ENCODE data around the gene LCN10.

DNA sequence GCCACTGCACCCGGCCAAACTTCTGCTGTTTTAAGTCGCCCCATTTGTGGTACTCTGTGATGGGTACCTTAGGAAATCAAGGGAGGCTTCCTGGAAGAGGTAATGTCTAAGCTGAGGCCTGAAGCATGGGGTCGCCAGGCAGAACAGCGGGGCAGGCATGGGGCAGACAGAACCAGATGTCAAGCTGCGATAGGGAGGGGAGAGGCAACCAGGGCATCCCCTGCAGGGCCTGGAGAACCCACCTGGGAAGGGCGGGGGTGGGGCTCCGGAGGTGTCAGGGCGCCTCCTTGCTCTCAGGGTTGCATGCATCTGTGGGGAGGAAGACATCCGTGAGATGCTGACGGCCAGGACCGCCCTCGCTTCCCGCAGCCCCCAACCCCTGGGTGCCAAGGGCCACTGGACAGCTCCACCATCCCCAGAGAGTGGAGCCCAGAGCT lies 18.8 kb upstream of the LCN10 start:
- TF ChIP-seq HDAC2 (IDR thresholded peaks at IDR 0.05) (no peak), POLR2A (conservative IDR thresholded peaks at IDR 0.05) (no peak)
- TF ChIP-seq, protein P1, sequence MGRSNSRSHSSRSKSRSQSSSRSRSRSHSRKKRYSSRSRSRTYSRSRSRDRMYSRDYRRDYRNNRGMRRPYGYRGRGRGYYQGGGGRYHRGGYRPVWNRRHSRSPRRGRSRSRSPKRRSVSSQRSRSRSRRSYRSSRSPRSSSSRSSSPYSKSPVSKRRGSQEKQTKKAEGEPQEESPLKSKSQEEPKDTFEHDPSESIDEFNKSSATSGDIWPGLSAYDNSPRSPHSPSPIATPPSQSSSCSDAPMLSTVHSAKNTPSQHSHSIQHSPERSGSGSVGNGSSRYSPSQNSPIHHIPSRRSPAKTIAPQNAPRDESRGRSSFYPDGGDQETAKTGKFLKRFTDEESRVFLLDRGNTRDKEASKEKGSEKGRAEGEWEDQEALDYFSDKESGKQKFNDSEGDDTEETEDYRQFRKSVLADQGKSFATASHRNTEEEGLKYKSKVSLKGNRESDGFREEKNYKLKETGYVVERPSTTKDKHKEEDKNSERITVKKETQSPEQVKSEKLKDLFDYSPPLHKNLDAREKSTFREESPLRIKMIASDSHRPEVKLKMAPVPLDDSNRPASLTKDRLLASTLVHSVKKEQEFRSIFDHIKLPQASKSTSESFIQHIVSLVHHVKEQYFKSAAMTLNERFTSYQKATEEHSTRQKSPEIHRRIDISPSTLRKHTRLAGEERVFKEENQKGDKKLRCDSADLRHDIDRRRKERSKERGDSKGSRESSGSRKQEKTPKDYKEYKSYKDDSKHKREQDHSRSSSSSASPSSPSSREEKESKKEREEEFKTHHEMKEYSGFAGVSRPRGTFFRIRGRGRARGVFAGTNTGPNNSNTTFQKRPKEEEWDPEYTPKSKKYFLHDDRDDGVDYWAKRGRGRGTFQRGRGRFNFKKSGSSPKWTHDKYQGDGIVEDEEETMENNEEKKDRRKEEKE (IDR thresholded peaks at IDR 0.05; ENCODE audit: borderline replicate concordance in 1 of 2, control insufficient read depth in 1 of 2, low read depth in 2 of 2, low read length in 1 of 2), result no peak
- TF ChIP-seq, protein P2, sequence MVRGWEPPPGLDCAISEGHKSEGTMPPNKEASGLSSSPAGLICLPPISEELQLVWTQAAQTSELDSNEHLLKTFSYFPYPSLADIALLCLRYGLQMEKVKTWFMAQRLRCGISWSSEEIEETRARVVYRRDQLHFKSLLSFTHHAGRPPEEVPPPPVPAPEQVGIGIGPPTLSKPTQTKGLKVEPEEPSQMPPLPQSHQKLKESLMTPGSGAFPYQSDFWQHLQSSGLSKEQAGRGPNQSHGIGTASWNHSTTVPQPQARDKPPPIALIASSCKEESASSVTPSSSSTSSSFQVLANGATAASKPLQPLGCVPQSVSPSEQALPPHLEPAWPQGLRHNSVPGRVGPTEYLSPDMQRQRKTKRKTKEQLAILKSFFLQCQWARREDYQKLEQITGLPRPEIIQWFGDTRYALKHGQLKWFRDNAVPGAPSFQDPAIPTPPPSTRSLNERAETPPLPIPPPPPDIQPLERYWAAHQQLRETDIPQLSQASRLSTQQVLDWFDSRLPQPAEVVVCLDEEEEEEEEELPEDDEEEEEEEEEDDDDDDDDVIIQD (CRISPR knock-in tag; IDR thresholded peaks at IDR 0.05), result no peak
